GM12873 (cell line): ENCODE results near the gene CUL9.

Experiments
- CTCF ChIP-seq: IDR thresholded peaks from 2 replicates; pipeline ENCODE4 v1.5.1; 2012; ENCODE audit warnings: low read depth, mild to moderate bottlenecking, moderate library complexity, low read length, control low read depth; ENCODE audit not compliant: insufficient read depth; ENCODE audit errors: missing control alignments

CUL9 gene

GRCh38 chr6:43170417-43170930, 11.5 kb upstream of the CUL9 start:
- TF ChIP-seq CTCF = no peak

- peak; percentile 63 for TF ChIP-seq CTCF
These were observed 10.9 kb upstream of the CUL9 start, which contains the start of gene SRF for GRCh38 chr6:43170931-43171706. TSS of gene SRF (plus strand) at chr6:43171269. CDS start at chr6:43171657, 388 bp downstream.

GRCh38 chr6:43171707-43172103, 10.3 kb upstream of the CUL9 start:
- TF ChIP-seq CTCF = no peak

- TF ChIP-seq CTCF = no peak
These were observed 9.6 kb upstream of the CUL9 start for GRCh38 chr6:43172104-43173007.

- no peak for TF ChIP-seq CTCF
These were observed 8.3 kb upstream of the CUL9 start for GRCh38 chr6:43173591-43174262.

GRCh38 chr6:43174263-43175112, 7.5 kb upstream of the CUL9 start:
- TF ChIP-seq CTCF = peak; percentile 26
